Mesenchymal stem cell (in vitro differentiated cells and primary cell): ENCODE measurements around the gene CCL5.

Experiments used
- DNase-seq: peaks from one replicate; pipeline ENCODE4 v3.0.0-alpha.2; 2013
- H2AFZ ChIP-seq: one replicate; pipeline ENCODE4 v1.6.1; 2013; ENCODE audit warnings: low read depth, mild to moderate bottlenecking, control low read depth, inconsistent platforms, low read length, moderate library complexity
- H2AK5ac ChIP-seq: 2 replicates; pipeline ENCODE4 v1.6.1; 2013; ENCODE audit warnings: low read length, moderate library complexity, mild to moderate bottlenecking, inconsistent platforms; ENCODE audit not compliant: severe bottlenecking
- H2BK120ac ChIP-seq: one replicate; pipeline ENCODE4 v1.6.1; 2013; ENCODE audit warnings: low read depth, mild to moderate bottlenecking, inconsistent platforms, low read length, moderate library complexity
- H2BK12ac ChIP-seq, 2 experiments: one replicate each; pipeline ENCODE4 v1.6.1; 2013; ENCODE audit warnings: inconsistent platforms in 2 of 2, low read length in 2 of 2, mild to moderate bottlenecking in 2 of 2, moderate library complexity in 2 of 2, control low read depth in 1 of 2
- H2BK15ac ChIP-seq: one replicate; pipeline ENCODE4 v1.6.1; 2013; ENCODE audit warnings: mild to moderate bottlenecking, low read depth, inconsistent platforms; ENCODE audit not compliant: poor library complexity, severe bottlenecking
- H2BK5ac ChIP-seq: 2 replicates; pipeline ENCODE4 v1.6.1; 2013; ENCODE audit warnings: low read depth, mild to moderate bottlenecking, low read length, control low read depth, inconsistent platforms; ENCODE audit not compliant: poor library complexity, severe bottlenecking
- H3K14ac ChIP-seq, 2 experiments: one replicate each; pipeline ENCODE4 v1.6.1; 2013; ENCODE audit warnings: inconsistent platforms in 2 of 2, low read length in 2 of 2, control low read depth in 1 of 2, mild to moderate bottlenecking in 1 of 2, moderate library complexity in 1 of 2
- H3K18ac ChIP-seq, 2 experiments: one replicate each; pipeline ENCODE4 v1.6.1; 2013; ENCODE audit warnings: inconsistent platforms in 2 of 2, low read length in 2 of 2, control low read depth in 1 of 2, low read depth in 1 of 2, mild to moderate bottlenecking in 1 of 2
- H3K23ac ChIP-seq, 2 experiments: one replicate each; pipeline ENCODE4 v1.6.1; 2013; ENCODE audit warnings: inconsistent platforms in 2 of 2, low read length in 2 of 2, mild to moderate bottlenecking in 2 of 2, moderate library complexity in 2 of 2, control low read depth in 1 of 2
- H3K27ac ChIP-seq: 2 replicates; pipeline ENCODE4 v1.5.1; 2013; ENCODE audit warnings: mild to moderate bottlenecking, moderate library complexity, low read length, control low read depth, inconsistent platforms; ENCODE audit not compliant: poor library complexity, severe bottlenecking
- H3K27me3 ChIP-seq, 2 experiments: 2 replicates each; pipeline versions ENCODE4 v1.6.1 to v1.7.0; 2013; ENCODE audit warnings: low read length in 2 of 2, mild to moderate bottlenecking in 2 of 2, moderate library complexity in 2 of 2, control low read depth in 1 of 2, inconsistent platforms in 1 of 2; ENCODE audit not compliant: control insufficient read depth in 1 of 2, insufficient read depth in 1 of 2
- H3K36me3 ChIP-seq, 2 experiments: 2 replicates each; pipeline versions ENCODE4 v1.6.1 to v1.7.0; 2013; ENCODE audit warnings: low read length in 2 of 2, control low read depth in 1 of 2, inconsistent platforms in 1 of 2, low read depth in 1 of 2, mild to moderate bottlenecking in 1 of 2; ENCODE audit not compliant: insufficient read depth in 2 of 2, control insufficient read depth in 1 of 2
- H3K4ac ChIP-seq, 2 experiments: one replicate each; pipeline ENCODE4 v1.6.1; 2013; ENCODE audit warnings: inconsistent platforms in 2 of 2, low read length in 2 of 2, mild to moderate bottlenecking in 2 of 2, moderate library complexity in 2 of 2, control low read depth in 1 of 2, low read depth in 1 of 2
- H3K4me1 ChIP-seq: 2 replicates; pipeline ENCODE4 v1.6.1; 2013; ENCODE audit warnings: low read depth, low read length, control low read depth; ENCODE audit not compliant: control insufficient read depth, insufficient read depth
- H3K4me2 ChIP-seq: 2 replicates; pipeline ENCODE4 v1.6.1; 2013; ENCODE audit warnings: low read length, mild to moderate bottlenecking, inconsistent platforms; ENCODE audit not compliant: poor library complexity, severe bottlenecking
- H3K4me3 ChIP-seq, 2 experiments: 2 replicates each; pipeline versions ENCODE4 v1.5.1 to v1.7.0; 2013; ENCODE audit warnings: low read length in 2 of 2, mild to moderate bottlenecking in 2 of 2, control low read depth in 1 of 2, low read depth in 1 of 2; ENCODE audit not compliant: insufficient read depth in 1 of 2
- H3K79me1 ChIP-seq: replicated peaks from 2 replicates; pipeline ENCODE4 v1.6.1; 2013; ENCODE audit warnings: mild to moderate bottlenecking, control low read depth, low read length, inconsistent platforms; ENCODE audit not compliant: poor library complexity, severe bottlenecking
- H3K9ac ChIP-seq: 2 replicates; pipeline ENCODE4 v1.7.0; 2013; ENCODE audit warnings: mild to moderate bottlenecking, low read length, moderate library complexity
- H3K9me3 ChIP-seq: 2 replicates; pipeline ENCODE4 v1.7.0; 2013; ENCODE audit warnings: mild to moderate bottlenecking, low read length; ENCODE audit not compliant: control insufficient read depth
- H4K8ac ChIP-seq: one replicate; pipeline ENCODE4 v1.6.1; 2013; ENCODE audit warnings: inconsistent platforms, mild to moderate bottlenecking, low read length, moderate library complexity
- H4K91ac ChIP-seq: one replicate; pipeline ENCODE4 v1.6.1; 2013; ENCODE audit warnings: mild to moderate bottlenecking, low read length, inconsistent platforms
- WGBS: methylation state at CpG from one replicate; pipeline ENCODE4 v1.1.7; 2013; ENCODE audit warnings: mixed read lengths; 5-methylcytosine and 5-hydroxymethylcytosine counted together

Gene CCL5

GRCh38 chr17:35918665-35919064 is 38.5 kb upstream of the CCL5 start:
- no peak overlapping the region for H3K4ac ChIP-seq
- H2BK12ac ChIP-seq, result no peak overlapping the region
- no peak overlapping the region for H2BK5ac ChIP-seq
- no peak overlapping the region for H3K4me2 ChIP-seq
- H2AFZ ChIP-seq, result no peak overlapping the region
- no peaks in the 10 kb centered on the region for H3K4me1 ChIP-seq
- no peak overlapping the region for H3K9ac ChIP-seq
- no peaks in the 10 kb centered on the region for H3K9me3 ChIP-seq
- H4K91ac ChIP-seq, result no peak overlapping the region
- no peak overlapping the region for H3K23ac ChIP-seq
- H3K27me3 ChIP-seq, result peaks cover 0 to 5% of the 10 kb centered on the region in 2 experiments
- no peak overlapping the region for H3K4me3 ChIP-seq
- H3K27ac ChIP-seq, result no peak overlapping the region
- no peak overlapping the region for H3K18ac ChIP-seq
- no peak overlapping the region for H2AK5ac ChIP-seq
- H4K8ac ChIP-seq, result no peak overlapping the region
- H2BK120ac ChIP-seq, result no peak overlapping the region
- H3K79me1 ChIP-seq, result no peaks in the 10 kb centered on the region
- no peaks in the 10 kb centered on the region for H3K36me3 ChIP-seq
- WGBS, result 100% methylated on average over 2 of the region's 3 CpGs
- no peak overlapping the region for H3K14ac ChIP-seq
- H2BK15ac ChIP-seq, result no peak overlapping the region
- DNase-seq, result no peak

- Histone ChIP-seq H2BK12ac (no peak overlapping the region), H2BK5ac (no peak overlapping the region), H3K23ac (no peak overlapping the region), H3K9me3 (no peaks in the 10 kb centered on the region), H2BK15ac (no peak overlapping the region), H3K18ac (no peak overlapping the region), H4K91ac (no peak overlapping the region), H3K14ac (no peak overlapping the region), H3K27ac (no peak overlapping the region), H3K9ac (no peak overlapping the region), H3K4me1 (no peaks in the 10 kb centered on the region), H4K8ac (no peak overlapping the region), H3K79me1 (no peaks in the 10 kb centered on the region), H3K4me2 (no peak overlapping the region), H3K36me3 (no peaks in the 10 kb centered on the region), H3K27me3 (peaks cover 0 to 10% of the 10 kb centered on the region in 2 experiments), H3K4ac (no peak overlapping the region), H2AFZ (no peak overlapping the region), H2BK120ac (no peak overlapping the region), H2AK5ac (no peak overlapping the region), H3K4me3 (no peak overlapping the region)
- 95% methylated on average over 29 of the region's 29 CpGs for WGBS
- DNase-seq, result no peak
These were observed 37.5 kb upstream of the CCL5 start for GRCh38 chr17:35917519-35918213.

DNA sequence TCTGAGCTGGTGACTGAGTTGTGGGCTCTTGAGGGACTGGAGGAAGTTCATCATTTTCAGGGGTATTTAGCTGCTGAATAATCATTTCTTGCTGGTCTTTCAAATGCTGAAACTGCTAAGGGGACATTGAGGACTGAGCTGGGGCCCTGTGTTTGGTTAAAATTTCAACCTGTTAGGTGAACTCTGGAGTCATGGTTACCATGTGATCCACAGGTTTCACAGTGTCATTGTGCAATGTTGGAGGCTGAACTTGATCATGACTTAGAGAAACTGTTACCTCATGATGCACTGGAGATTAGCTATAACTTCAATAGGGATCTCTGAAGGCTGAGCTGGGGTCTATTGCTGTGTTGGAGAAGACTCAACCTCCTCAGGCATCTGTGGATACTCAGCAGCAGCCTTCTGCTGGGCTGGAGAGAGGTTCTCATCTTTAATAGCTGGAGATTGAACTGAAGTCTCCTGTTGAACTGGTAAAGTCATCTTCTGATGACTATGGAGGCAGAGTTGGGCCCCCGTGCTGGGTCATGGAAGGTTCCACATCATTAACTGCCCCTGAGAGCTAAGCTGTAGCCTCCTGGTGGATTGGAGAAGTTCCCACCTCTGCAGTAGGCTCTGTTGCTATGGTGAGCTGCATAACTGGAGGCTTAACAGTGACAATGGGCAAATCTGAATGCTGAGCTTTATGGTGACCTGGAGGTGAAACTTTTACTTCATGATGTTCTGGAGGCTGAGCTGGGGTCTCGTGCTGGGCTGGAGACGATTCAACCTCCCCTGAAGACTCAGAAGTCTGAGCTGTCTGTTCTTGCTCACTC is 35.2 kb upstream of the CCL5 start:
- Histone ChIP-seq H3K36me3 (no peaks in the 10 kb centered on the region), H2AFZ (no peak overlapping the region), H4K91ac (no peak overlapping the region), H3K14ac (no peak overlapping the region), H3K9me3 (no peaks in the 10 kb centered on the region), H3K23ac (no peak overlapping the region), H2BK120ac (no peak overlapping the region), H3K27ac (no peak overlapping the region), H3K4me1 (no peaks in the 10 kb centered on the region), H3K79me1 (no peaks in the 10 kb centered on the region), H3K9ac (no peak overlapping the region), H4K8ac (no peak overlapping the region), H3K4me2 (no peak overlapping the region), H2BK15ac (no peak overlapping the region), H3K27me3 (peaks cover 0 to 13% of the 10 kb centered on the region in 2 experiments), H2BK12ac (no peak overlapping the region), H2AK5ac (no peak overlapping the region), H3K18ac (no peak overlapping the region), H3K4me3 (no peak overlapping the region), H3K4ac (no peak overlapping the region), H2BK5ac (no peak overlapping the region)
- DNase-seq, result no peak
- WGBS, result 71% methylated on average over 3 of the region's 3 CpGs

DNA sequence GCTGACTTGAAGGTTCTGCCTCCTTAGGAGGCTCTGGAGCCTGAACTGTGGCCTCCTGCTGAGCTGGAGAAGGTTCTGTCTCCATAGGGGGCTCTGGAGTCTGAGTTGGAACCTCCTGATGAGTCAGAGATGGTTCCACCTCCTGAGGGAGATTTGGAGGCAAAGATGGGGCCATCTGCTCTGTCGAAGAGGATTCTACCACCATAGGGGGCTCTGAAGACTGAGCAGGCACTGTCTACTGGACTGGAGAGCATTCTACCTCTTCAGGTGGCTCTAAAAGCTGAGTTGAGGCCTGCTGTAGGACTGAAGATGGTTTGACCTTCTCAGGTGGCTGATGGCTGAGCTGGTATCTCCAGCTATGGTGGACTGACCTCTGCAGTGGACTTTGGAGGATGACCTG is 34.2 kb upstream of the CCL5 start:
- Histone ChIP-seq H3K79me1 (no peaks in the 10 kb centered on the region), H3K4me3 (no peak overlapping the region), H3K9me3 (no peaks in the 10 kb centered on the region), H3K4ac (no peak overlapping the region), H3K23ac (no peak overlapping the region), H3K18ac (no peak overlapping the region), H3K36me3 (no peaks in the 10 kb centered on the region), H2AFZ (no peak overlapping the region), H2BK120ac (no peak overlapping the region), H2BK5ac (no peak overlapping the region), H3K27me3 (peaks cover 3 to 22% of the 10 kb centered on the region in 2 experiments), H4K91ac (no peak overlapping the region), H2BK12ac (no peak overlapping the region), H3K4me1 (no peaks in the 10 kb centered on the region), H2AK5ac (no peak overlapping the region), H3K27ac (no peak overlapping the region), H3K9ac (no peak overlapping the region), H3K14ac (no peak overlapping the region), H3K4me2 (no peak overlapping the region), H4K8ac (no peak overlapping the region), H2BK15ac (no peak overlapping the region)
- 60% methylated on average over 1 of the region's 1 CpG for WGBS
- no peak for DNase-seq
